Activated CD4-positive, alpha-beta T cell treated with anti-CD3 and anti-CD28 coated beads, Interleukin-2, amount 50 U/mL, for 48 hours (primary cell): ENCODE data around the gene PRCD.

Source experiments
- DNase-seq, 2 experiments: peaks; one replicate each; pipeline ENCODE4 v3.0.0-alpha.2; 2020

PRCD gene

GRCh38 chr17:76539631-76540271 lies at the start of gene PRCD:
TSS of gene PRCD (plus strand) at chr17:76540044. CDS start at chr17:76540142, 98 bp downstream.
- no peak for DNase-seq

DNA sequence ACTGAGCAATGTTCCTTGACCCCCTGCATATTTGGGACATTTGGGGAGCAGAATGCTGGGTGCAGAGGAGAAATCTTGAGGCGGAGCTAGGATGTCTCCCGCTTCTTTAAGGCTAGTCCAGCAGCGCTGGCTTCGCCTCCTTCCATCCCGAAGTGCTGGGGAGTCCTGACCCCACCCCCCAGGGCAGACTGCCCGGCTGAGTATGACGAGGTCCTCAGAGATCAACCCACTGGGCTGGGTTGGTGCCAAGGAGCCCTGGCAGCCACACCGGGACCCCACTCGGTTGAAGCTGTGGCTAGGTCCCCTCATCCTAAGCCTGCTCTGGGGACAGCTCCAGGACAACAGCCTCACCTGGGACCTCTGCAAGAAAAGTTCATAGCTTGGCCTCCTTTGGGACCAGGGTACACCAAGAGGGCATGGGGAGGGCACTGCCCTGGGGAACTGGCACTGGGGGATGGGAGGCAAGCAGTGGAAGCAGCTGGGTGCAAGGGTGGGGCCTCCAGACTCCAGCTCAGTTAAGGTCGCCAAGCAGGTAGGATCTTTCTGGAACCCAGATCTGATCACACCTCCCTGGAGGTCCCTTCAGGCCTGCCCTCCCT lies 49.6 kb upstream of the PRCD start:
- no peak for DNase-seq

DNA sequence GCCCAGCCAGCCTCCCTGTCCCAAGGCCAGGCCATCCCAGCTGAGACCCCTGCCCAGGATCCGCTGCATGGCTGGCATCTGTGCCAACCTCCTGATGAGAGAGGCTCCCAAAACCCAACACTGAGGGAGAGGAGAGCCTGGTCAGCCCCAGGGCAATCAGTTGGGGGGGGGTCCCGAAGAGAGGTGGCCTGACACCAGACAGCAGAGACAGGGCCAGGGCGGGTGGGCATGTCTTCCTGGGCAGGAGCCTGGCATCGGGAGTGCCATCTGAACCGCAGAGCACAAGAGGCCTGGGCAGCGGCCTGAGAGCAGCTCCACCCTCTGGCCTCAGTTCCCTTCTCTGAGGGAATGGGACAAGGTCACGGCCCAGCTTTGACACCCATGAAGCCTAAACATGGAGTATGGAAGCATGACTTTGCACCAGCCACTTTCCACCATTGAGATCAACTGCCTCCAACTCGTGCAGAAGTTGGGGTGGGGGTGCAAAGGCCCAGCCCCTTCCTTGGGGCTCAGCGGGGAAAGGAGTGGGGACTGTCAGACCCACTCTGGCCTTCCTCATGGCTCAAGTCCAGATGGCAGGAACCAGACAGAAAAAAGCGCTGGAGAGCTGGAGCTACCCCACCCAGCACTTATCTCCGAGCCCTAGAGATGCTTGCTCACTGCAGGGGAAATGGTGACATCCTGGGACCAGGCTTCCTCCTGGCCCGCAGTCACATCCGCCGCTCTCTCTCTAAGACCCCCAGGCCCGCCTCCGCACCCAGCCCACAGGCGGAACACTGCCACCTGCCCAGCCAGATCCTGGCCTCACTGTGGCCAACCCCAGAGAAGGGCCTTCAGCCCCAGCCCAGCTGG lies 48.3 kb upstream of the PRCD start:
- no peak for DNase-seq

DNA sequence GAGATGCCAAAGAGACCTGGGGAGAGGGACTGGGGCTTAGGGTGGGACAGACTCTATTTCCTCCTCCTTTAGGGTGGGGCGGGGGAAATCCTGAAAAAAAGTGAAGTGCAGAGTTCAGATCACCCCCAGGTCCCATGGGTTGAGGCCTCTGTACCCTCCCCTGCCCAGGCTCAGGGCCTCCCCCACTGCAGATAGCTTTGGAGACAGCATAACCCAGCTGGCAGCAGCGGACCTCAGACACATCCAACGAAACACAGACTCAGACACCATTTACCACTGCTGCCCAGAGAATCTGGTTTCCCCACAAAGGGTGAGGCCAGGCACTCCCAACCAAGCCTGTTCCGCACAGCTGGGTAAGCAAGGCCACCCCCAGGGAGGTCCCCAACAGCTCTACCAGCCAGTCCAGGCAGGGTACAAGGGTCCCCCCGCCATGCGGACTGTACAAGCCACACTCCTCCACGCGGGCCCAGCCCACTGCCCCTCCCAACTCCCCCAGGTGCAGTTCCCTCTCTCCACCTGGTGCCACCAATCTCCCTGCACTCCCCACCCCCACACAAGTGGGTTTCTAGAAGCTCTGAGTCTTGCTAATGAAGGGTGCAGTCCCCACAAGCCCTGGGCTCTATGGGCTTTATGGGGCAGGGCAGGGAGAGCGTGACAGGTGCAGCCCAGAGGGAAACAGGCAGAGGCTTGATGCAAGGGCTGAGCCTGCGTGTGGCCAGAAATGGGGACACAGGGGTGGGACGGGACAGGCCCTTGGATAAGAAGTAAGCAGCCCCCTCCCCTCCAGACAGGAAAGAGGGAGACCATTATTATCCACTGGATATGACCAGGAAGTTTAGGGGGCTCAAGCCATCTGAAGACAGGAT lies 47.5 kb upstream of the PRCD start:
- DNase-seq: no peak

- DNase-seq: peak; percentile 69 to 72
These were observed 46.8 kb upstream of the PRCD start for GRCh38 chr17:76492989-76493501.

- DNase-seq: peak in 1 of 2 experiments; percentile 36
These were observed 46.2 kb upstream of the PRCD start for GRCh38 chr17:76493505-76494167.

GRCh38 chr17:76495663-76496400 lies 44.0 kb upstream of the PRCD start:
- no peak for DNase-seq

- no peak for DNase-seq
These were observed 43.4 kb upstream of the PRCD start for GRCh38 chr17:76496464-76496863.

GRCh38 chr17:76497699-76497978 lies 42.2 kb upstream of the PRCD start:
- no peak for DNase-seq

DNA sequence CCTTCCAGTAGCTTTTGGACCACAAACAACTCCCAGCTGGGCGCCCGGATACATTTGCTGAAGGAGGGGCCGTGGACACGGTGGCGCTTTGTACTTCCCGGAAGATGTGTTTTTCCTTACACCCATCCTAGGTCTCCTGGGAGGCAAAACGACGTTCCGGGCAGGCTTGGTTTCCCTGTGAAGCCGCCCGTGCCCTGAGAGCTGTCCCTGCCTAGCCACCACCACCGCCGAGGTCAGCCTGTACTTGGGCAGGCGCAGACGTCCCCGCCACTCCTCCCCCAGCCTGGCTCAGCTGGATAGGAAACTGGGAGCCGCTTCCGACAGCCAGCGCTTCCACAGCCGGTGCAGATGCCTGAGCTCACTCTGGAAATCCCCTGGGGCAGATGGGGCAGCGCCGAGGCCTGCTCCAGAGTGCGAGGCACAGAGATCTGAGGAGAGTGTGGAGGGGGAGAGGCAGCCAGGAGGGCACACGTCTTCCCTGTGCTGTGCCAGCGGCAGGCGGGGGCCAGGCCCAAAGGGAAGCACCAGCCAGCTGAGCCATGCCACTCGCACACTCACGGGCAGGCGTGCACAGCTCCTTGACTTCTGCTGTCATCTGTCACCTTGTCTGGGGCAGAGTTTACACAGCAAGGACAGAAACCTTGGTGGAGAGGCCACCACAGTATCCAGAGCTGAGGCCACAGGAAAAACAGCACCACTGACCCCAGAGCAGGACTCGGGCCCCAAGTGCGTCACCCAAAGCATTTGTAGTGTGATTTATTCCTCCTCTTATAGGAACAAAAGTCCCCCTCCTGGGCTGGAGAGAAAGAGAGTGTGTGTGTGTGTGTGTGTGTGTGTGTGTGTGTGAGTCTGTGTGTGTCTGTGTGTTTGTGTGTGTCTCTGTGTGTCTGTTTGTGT lies 41.6 kb upstream of the PRCD start:
- no peak for DNase-seq

- DNase-seq: no peak
These were observed 41.0 kb upstream of the PRCD start for GRCh38 chr17:76498876-76499251.

GRCh38 chr17:76499267-76499667 lies 40.6 kb upstream of the PRCD start:
- DNase-seq: no peak

- no peak for DNase-seq
These were observed 39.6 kb upstream of the PRCD start for GRCh38 chr17:76500074-76500746.

GRCh38 chr17:76500747-76501017 lies 39.2 kb upstream of the PRCD start:
- DNase-seq: peak in 1 of 2 experiments; percentile 28

GRCh38 chr17:76501018-76501826 lies 38.6 kb upstream of the PRCD start, which contains the start of gene RHBDF2:
TSS of gene RHBDF2 (minus strand) at chr17:76501423. CDS start at chr17:76481524, 19,899 bp downstream.
- DNase-seq: peak; percentile 96

- DNase-seq: no peak
These were observed 38.0 kb upstream of the PRCD start for GRCh38 chr17:76501827-76502307.

- DNase-seq: no peak
These were observed 37.3 kb upstream of the PRCD start for GRCh38 chr17:76502341-76503211.

- no peak for DNase-seq
These were observed 35.7 kb upstream of the PRCD start for GRCh38 chr17:76504117-76504516.
